Stimulated activated CD4-positive, alpha-beta T cell treated with anti-CD3 and anti-CD28 coated beads, Interleukin-12 subunit alpha, Interleukin-12 subunit beta, amount 100 ng/mL, for 48 hours (primary cell): Measurements from ENCODE around the gene ANKMY1.

ENCODE experiments used
- DNase-seq, 3 donors: peaks; one replicate each; pipeline ENCODE4 v3.0.0-alpha.2; 2020; ENCODE audit warnings: low read depth in 2 of 3, low spot score in 1 of 3

ANKMY1 gene

DNA sequence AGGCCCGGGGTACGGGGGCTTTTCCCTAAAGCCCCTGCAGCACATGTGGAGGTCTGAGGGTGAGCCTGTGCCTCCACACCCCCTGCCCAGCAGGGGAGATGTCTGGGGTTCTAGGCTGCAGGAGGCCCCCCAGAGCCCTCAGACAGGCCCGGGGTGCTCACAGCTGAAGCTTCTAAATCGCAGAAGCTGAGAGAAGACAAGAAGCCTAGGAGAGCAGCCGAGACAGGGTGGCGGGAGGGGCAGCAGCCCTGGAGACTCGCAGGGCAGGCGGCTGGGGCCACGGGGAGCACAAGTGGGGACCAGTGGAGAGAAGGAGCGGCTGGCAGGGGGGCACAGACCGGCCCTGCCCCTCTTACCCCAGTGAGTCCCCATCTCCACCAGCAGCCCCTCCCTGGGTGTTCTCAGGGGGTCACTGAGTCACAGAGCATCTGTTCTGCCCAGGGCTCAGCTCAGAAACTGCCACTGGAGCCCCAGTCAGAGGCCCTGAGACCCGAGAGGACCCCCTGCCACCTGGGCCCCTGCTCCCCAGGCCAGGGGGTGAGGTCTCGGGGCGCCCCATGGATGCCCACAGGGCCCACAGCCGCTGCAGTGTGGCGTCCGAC, 96.2 kb downstream of the ANKMY1 start:
- DNase-seq = no peak

DNA sequence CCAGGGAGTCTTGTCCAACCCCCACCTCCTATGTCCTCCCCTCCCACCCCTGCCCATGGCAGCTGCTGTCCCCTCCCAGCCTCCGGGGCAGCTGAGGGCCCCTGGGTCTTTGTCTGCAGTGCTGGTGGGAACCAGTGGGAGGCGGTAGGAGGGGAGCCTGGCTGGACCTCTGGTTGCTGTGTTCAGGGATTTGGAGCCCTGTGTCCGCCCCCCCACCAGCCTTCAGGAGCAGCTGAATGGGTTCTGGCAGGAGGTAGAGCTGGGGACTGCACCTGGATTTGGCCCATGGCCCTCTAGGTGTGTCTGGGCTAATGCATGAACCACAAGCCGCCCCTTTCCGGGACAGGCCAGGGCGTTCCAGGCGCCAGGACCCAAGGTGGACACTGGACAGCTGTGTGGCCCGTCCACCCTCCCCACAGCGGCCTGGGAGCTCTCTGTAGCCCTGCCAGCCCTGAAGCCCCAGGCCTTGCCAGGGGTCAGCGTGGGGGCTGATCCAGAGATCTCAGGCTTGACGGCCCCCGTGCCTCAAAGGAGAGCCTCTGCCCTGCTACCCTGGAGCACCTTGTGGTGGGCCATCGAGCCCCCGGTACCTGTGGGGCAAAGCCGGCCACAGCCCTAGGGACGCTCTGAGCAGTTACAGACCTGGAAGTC, 96.9 kb downstream of the ANKMY1 start:
- no peak for DNase-seq

DNA sequence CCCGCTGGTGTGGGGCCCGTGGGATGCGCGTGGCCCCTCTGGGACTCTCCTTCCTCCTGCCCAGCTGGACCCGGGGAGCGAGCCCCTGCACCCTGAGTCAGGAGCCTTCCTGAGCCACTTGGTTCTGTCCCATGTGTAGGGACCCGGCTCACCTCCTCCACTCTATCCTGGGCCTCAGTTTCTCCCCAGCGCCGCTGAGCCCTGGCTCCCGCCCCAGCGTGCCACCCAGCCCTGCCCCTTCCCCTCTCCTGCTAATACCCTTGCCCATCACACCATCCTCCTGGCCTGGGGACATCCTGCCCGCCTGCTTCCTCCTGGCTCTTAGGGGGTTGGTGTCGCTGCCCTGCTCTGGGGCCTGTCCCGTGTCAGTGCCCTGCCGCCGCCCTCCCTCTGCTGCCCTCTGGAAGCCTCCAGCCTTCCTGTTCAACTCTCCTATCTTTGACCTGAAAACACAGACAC, 97.5 kb downstream of the ANKMY1 start:
- no peak for DNase-seq

DNA sequence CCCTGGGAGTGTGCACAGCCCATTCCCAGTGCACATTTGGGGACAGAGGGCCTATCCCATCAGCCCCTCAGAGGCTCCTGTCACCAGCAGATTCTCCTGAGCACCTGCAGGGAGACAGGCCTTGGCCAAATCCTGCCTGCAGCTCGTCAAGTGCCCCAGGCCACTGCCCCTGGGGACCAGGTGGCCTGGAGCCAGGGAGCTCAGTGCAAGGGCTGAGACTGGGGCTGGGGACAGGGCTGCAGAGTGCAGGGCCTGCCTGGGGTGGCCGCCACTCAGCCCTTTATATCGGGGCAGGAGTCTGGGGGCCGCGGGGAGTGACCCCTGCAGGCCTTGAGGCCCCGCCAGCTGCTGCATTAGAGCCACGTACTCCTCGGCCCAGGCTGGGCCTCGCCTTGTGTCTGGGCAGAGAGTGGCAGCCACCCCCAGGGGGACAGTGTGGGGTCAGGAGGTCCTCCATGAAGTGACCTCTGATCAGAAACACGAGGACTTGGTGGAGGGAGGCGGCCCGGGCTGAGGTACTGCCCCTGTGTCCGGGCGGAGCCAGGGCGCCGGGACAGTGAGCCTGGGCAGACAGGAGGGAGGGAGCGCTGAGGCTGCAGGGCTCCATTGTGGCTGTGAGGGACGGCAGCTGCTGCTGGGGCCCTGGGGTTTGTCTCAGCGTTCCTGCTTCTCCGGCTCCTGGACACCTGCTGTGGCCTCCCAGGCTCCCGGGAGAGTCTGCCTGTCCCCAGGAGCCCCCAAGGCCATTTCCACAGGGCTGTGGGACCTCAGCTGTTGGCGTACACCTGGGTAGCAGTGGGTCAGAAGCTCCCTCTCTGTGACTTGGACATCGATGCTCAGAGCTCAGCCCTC, 98.2 kb downstream of the ANKMY1 start:
- DNase-seq = no peak

DNA sequence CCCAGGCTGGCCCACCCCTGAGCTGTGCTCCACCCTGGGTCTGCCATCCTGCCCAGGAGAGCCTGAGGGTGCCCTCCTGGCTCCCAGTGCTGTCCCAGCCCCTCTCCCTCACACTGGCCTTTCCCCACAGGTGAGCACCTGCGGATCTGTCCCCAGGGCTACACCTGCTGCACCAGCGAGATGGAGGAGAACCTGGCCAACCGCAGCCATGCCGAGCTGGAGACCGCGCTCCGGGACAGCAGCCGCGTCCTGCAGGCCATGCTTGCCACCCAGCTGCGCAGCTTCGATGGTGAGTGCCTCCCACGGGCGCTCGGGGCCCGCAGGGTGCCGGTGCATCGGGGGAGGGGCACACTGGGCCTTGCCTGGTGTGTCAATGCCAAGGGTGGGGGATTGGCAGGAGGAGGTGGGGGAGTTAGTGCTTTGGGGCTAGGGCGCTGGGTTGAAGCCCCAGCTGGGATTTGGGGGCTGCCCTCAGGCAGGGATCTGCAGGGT, 98.8 kb downstream of the ANKMY1 start:
- DNase-seq = no peak

DNA sequence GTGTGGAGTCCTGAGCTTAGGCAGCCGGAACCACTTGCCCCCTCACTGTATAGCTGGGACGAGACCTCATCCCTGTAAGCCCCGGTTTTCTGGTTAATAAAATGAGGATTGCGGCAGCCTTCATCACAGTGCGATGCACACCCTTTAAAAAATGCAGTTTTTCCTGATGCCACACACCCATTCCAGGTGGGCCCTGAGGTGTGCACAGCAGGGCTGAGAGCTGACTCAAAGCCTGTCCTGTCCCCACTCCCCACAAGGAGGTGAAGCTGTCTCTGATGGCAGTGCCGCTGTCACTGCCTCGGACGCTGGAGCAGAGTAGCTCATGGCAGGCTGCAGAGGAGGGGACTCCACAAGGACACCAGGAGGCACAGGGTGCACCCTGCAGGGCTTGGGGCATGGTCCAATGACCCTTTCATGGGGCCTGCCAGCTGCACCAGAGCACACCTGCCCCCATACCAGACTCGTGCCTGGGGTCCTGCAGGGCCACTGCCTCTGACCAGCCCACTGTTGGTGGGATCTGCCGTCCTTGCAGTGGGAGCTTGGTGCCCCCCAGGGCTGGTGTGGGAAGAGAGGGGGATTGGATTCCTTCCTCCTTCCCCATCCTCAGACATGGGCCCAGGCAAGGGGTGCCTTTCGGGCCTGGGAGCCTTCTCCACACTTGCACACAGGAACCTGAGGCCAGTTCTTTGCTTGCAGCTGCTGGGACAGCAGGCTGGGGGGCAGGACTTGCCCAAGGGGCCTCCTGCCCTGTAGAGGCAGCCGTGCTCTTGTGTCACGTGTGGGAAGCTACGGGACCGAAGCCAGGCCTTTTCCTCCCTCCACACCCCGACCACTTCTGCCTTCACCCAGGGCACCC, 99.5 kb downstream of the ANKMY1 start:
- DNase-seq = no peak

DNA sequence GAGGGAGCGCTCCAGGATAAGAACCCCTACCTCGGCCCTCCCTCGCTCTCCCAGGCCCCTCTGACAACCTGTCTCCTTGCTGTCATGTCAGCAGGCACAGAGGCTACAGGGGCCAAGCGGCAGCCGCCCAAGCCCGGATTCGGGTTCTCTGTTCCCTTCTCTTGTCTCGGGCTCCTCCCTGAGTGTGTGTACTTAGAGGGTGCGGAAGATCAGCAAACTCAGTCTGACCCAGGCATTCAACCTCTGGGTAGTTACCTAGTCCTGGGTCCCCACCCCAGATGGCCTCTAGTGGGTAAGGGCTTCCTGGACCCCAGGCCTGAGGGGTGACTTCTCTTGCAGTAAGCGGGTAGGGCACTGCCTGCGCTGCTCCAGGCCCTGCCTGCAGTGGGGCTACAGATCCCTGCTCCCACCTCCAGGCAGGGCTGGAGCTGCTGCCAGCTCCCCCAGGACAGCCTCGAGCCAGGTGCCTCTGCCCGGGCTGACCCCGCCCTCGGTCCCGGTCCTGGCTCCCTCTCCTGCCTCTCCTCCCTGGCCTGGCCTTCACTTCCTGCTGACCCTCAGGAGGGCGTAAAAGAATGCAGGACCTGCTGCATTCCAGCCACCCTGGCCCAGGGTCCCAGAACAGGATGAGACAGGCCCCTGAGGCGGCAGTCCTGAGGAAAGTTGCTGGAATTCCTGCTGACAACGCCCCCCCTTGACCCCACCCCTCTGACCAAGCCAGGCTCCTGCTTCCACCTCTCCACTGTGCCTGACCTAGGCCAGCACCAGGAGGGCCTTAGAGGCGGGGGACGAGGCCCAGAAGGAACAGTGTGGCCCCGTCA, 100.4 kb downstream of the ANKMY1 start:
- no peak for DNase-seq

DNA sequence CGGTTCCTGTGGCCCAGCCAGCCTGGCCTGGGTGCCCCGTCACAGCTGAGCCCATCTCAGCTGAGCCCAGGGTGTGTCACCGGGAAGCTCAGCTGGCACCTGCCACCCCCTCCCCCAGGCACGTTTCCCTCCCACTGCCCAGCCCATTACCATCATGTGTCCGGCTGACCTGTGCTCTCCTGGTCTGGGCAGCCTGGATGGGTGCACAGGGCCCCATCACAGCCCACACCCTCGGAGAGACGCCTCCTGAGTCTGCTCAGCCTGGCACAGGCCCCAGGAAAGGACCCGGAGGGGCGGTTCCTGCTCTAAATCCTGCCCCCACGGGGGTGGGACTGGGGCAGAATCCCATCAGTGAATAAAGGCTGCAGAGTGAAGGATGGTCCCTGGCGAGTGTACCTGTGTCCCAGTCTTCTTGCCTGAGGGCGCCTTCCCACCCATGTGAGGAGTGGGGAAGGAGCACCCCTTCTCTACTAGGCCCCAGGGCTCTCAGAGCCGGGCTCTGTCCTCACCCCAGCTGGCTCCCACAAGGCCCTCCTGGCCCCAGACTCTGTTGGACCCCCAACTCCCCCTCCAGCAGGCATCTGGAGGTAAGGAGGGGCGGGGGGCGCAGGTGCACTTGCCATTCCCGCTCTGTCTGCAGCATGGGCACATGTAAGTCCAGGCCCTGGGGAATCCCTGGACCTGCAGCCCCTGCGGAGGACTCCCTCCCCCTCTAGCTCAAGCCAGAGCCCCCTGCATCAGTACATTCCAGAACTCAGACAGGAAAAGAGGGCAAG, 101.2 kb downstream of the ANKMY1 start:
- no peak for DNase-seq

DNA sequence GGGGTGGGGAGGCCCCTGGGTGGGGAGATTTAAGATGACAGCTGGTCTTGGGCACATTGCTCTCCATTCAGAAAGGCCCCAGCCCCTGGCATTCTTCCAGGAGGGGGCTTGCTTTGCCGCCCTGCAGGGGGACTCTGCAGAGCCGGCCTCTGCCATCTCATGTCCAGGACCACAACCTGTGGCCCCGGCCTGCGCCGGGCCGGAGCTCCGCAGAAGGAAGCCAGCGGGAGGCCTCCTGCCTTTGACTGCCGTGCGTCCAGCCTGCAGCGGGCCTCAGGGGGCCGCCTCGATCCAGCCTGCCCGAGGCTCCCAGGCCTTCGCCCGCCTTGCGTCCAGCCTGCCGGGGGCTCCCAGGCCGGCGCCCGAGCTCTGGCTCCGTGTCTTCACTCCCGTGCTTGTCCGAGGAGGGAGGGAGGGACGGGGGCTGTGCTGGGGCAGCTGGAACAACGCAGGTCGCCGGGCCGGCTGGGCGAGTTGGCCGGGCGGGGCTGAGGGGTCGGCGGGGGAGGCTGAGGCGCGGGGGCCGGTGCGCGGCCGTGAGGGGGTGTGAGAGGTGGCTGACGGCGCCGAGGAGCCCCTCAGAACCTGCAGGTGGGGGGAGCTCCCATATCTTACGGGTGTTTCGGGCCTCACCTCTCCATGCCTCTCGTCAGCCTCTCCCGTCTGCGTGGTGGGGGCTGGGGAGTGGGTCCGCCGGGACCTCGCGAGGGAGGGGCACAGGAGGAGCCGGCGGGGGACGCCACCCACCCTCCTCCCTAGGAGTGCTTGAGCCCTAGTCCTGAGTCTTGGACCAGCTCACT, 101.9 kb downstream of the ANKMY1 start:
- no peak for DNase-seq

DNA sequence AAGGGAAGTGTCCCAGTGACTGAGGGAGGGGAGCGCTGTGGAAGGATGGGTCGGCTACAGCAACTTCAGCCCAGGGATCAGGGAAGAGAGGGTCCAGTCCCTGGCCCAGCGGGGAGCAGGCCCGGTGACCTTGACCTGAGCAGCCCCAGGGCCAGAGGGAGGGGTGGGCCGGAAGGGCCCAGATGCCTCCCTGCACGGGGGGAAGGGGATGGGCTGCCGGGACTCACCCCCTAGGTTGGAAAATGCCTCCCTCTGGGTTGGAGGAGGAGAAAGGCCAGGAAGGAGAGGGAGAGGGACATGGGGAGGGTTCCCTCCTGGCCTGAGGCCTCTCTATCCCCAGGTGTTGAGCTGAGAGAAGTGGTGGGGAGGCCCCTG, 102.5 kb downstream of the ANKMY1 start:
- DNase-seq = no peak

DNA sequence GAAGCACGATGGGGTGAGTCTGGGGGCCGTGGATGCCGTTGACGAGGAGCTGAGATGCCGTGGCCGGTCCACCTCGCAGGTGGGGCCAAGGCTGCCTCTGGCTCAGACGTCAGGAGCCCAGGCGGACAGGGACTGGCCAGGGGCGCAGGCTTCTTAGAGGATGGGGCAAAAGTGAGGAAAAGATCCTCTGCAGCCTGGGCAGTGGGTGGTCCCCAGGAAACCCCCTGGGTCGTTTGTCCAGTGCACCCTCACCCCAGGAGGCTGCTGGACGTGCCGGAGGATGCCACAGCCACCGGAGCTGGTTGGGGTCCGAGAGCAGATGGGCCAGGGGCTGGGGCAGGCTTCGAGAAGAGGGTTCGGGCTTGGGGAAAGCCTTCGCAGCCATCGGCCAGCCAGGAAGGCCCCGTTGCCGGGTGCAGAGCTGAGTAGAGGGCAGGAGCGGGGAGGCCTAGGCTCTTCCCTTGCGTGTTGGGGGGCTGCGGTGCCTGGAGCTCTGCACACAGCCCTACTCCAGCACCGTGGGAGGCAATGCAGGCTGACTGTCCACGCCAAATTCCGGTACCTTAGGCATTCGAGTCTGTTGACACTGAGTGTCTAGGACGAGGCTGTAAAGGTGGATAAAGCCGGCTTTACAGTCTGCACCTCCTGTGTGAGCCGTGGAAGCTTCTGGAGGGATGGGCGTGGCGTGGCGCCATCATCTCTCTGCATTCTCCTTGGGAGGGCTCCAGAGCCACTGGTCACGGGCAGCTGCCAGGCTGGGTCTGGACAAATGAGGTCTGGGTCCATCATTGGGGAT, 103.5 kb downstream of the ANKMY1 start:
- no peak for DNase-seq

DNA sequence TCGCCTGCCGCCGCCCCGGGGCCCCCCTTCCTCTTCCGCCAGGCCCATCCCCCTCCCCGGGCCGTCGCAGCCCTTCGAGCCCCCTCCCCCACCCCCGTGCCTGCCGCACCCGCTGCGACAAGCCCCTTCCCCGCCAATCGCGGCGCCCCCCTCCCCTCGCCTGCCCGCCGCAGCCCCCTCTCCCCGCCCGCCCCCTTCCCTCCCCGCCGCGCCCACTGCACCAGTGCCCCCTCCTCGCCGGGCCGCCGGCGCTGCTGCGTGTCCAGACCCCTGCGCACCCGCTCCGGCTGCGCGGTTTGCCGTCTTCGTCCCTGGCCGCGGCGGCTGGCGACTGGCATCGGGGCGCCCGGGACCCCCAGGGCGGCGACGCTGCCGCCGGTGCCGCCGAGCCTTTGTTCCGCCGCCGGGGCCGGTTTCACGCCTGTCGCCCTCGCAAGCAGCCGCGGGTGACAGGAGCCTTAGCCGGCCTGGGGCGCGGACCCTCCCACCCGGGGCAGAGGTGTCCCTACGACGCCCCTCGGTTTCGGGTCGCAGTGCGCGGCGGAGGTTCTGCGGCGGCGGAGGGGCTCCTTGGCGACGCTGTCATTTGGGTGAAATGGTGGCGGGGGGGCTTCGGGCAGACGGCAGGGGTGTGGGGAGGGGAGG, 104.2 kb downstream of the ANKMY1 start:
- no peak for DNase-seq

DNA sequence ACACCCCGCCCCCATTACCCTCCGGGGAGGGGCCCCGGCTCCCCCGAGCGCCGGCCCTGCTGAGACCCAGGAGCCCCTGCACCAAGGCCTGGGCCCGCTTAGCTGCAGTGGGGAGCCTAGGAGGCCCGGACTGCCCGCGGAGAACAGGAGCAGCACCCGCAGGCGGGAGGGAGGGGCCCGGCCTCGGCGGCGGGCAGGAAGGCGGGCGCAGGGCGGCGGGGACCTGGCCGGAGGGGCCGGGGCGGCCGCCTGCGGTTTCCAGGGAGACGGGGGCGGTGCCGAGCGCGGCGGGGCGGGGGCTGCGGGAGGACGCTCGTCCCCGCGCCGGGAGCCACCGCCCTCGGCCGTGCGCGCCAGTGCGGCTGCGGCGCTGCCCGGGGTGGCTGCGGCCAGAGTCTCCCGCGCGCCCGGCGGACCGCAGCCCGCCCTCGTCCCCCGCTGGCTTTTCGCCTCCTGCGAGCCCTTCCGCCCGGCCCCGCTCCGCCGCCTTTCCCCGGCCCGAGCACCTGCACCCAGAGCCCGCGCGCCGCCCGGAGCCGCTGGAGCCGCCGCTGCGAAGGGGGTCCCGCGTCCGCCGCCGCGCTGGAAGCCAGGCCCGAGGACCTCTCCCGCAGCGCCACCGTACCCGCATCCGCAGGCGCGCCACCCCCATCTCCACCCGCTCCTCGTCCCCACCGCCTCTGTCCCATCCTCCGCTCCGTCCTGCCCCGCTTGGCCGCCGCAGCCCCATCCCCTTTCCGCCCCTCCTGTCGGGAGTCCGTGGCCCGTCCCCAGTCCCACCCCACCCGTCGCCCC, 105.1 kb downstream of the ANKMY1 start:
- no peak for DNase-seq

DNA sequence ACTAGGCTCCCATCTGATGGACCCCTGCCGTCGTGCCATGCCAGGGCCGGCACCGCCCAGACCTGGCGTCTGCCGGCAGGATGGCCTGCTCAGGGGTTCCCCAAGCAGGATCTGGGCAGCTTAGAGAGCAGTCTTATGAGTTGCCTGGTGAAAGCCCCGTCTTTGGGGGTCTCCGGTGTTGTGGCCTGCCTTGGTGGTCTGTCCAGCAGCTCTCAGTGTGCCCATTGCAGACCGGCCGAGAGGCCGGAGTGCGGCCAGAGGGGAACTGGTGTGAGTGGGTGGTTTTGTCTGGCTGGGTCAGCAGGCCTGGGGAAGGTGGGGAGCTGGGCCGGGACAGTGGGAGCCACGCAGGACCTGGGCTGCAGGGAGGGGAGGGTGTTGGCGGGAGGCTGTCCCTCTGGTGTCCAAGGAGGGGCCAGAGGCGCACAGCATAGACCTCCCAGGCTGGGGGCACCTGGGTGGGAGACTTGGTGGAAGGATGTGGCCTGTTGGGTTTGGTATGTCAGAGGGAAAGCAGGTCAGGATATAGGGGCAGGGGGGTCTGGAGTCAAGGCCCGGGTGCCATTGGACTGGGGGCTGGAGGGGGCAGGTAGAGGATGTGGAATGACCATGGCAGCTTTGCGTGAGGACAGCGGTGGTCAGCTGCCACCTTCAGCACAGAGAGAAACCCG, 105.9 kb downstream of the ANKMY1 start:
- DNase-seq = no peak

DNA sequence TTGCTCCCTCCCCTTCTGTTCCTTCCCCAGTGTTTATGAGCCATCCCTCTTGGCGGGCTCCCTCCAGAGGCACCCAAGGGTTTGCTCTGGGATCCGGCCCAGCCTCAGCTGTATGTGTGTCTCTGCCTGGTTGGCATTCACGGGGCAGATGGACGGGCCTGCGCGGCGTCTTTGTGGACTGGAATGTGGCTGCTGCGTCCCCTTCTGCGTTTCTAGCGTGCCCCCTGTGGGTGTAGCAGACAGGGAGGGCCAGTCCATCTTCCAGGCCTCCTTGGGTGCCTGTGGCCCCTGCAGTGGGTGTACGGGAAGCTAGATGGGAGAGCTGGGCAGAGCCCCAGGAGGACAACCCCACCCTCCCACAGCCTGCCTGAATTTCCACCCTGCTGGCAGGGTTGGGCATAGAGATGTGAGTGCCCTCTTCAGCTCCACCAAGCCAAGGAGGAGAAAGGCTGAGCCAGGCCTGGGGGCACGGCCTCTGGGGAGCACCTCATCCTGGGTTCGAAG, 106.6 kb downstream of the ANKMY1 start:
- DNase-seq = no peak
